Naive thymus-derived CD8-positive, alpha-beta T cell (primary cell): ENCODE data around the gene ZBTB9. TPM values are rescaled to one million over a fixed set of nuclear protein-coding genes. Genes with fewer than 3 reads are reported as not detected.
A peak's percentile ranks its signal among the peaks of the same experiment; 100 is the strongest.
"Not testable (repeated sequence)": the region's sequence is repeated elsewhere in the genome, so short reads cannot be mapped to it uniquely, and the experiment has no call there.

Experiments used
- ATAC-seq, 2 donors: fragments of 150-1000 bp; cut with Tn5 transposase in 1 of 2; sonication (Bioruptor Pico), chemical (Tn5 transposase) in 1 of 2; 1 replicate in 1 of 2; 2 replicates in 1 of 2; pipeline ENCODE4 v1.10.0; 2021; ENCODE audit warnings: mild to moderate bottlenecking in 2 of 2, moderate library complexity in 2 of 2
- POLR2A ChIA-PET: fragments of 350-600 bp; sonication (Branson Sonifier 250); formaldehyde crosslinking; loops from one replicate; lab custom pipeline; 2021; ENCODE audit warnings: antibody characterized with exemption; lab: Charles Lee
- DNase-seq, 10 donors: peaks; one replicate each; pipeline versions ENCODE4 v3.0.0 to v3.0.0-alpha.2; 2020 to 2022
- H3K27ac Mint-ChIP-seq, 10 donors: one replicate each; pipeline ENCODE4 v1.8.0; 2020 to 2022; ENCODE audit warnings: mild to moderate bottlenecking in 10 of 10, mixed read lengths in 10 of 10, moderate library complexity in 4 of 10, inconsistent platforms in 1 of 10
- H3K27me3 Mint-ChIP-seq, 5 donors: one replicate each; pipeline ENCODE4 v1.8.0; 2021 to 2022; ENCODE audit warnings: mixed read lengths in 5 of 5
- H3K36me3 Mint-ChIP-seq, 3 donors: one replicate each; pipeline ENCODE4 v1.8.0; 2020 to 2022; ENCODE audit warnings: mixed read lengths in 3 of 3, mild to moderate bottlenecking in 2 of 3, inconsistent platforms in 1 of 3
- H3K4me1 Mint-ChIP-seq, 4 donors: one replicate each; pipeline ENCODE4 v1.8.0; 2021 to 2022; ENCODE audit warnings: mixed read lengths in 4 of 4
- H3K4me3 Mint-ChIP-seq, 10 donors: one replicate each; pipeline ENCODE4 v1.8.0; 2020 to 2022; ENCODE audit warnings: mild to moderate bottlenecking in 10 of 10, mixed read lengths in 10 of 10, moderate library complexity in 6 of 10, inconsistent platforms in 1 of 10
- H3K9me3 Mint-ChIP-seq, 9 donors: one replicate each; pipeline ENCODE4 v1.8.0; 2020 to 2022; ENCODE audit warnings: mixed read lengths in 9 of 9, mild to moderate bottlenecking in 3 of 9, inconsistent platforms in 1 of 9, moderate library complexity in 1 of 9
- polyA plus RNA-seq, 3 donors: library from polyadenylated mRNA; unstranded; fragments of 300-500 nt; fragmentation: Illumina TruSeq; gene quantifications; one replicate each; pipeline ENCODE4 v1.2.3, GENCODE V29; 2021
- total RNA-seq, 8 experiments: library from RNA in 2 of 8; stranded (reverse) in 2 of 8; gene quantifications; one replicate each; pipeline ENCODE4 v1.2.3 and lab custom pipeline; 2021 to 2026

ZBTB9 gene
- total and polyA plus RNA-seq, 5 experiments from 2014 or later, result 3.7 to 11.9 (median 10.4) TPM

GRCh38 chr6:33484673-33485262 is 30.4 kb downstream of the ZBTB9 start:
- H3K4me1 Mint-ChIP-seq, H3K36me3 Mint-ChIP-seq, POLR2A ChIA-PET, H3K27ac Mint-ChIP-seq, DNase-seq, ATAC-seq, H3K27me3 Mint-ChIP-seq, H3K4me3 Mint-ChIP-seq, H3K9me3 Mint-ChIP-seq: not testable (repeated sequence)

GRCh38 chr6:33485680-33486079 is 31.3 kb downstream of the ZBTB9 start:
- H3K4me1 Mint-ChIP-seq, H3K36me3 Mint-ChIP-seq, DNase-seq, H3K9me3 Mint-ChIP-seq, H3K4me3 Mint-ChIP-seq, POLR2A ChIA-PET, H3K27me3 Mint-ChIP-seq, H3K27ac Mint-ChIP-seq, ATAC-seq: not testable (repeated sequence)

GRCh38 chr6:33488339-33488738 is 34.0 kb downstream of the ZBTB9 start:
- Mint-ChIP-seq H3K27me3 (peaks cover 0 to 6% (median 0%) of the 10 kb centered on the region in 5 donors), H3K36me3 (no peaks in the 10 kb centered on the region), H3K27ac (no peak overlapping the region), H3K9me3 (peaks cover 0 to 3% (median 0%) of the 10 kb centered on the region in 9 donors), H3K4me3 (no peak overlapping the region), H3K4me1 (peaks cover 0 to 1% (median 0%) of the 10 kb centered on the region in 4 donors)
- ATAC-seq (no peak), DNase-seq (no peak)
- POLR2A ChIA-PET, result interaction anchor here (0.6 kb wide), 1 partner anchor 14 kb away, joined by 4 read pairs; no protein-coding TSS in a partner anchor

GRCh38 chr6:33490198-33490597 is 35.8 kb downstream of the ZBTB9 start:
- Mint-ChIP-seq H3K4me1 (peaks cover 0 to 1% (median 0%) of the 10 kb centered on the region in 4 donors), H3K27ac (peak overlapping the region in 1 of 10 donors; percentile 13), H3K4me3 (no peak overlapping the region), H3K27me3 (peaks cover 0 to 6% (median 0%) of the 10 kb centered on the region in 5 donors), H3K36me3 (no peaks in the 10 kb centered on the region), H3K9me3 (peaks cover 0 to 3% (median 0%) of the 10 kb centered on the region in 9 donors)
- POLR2A ChIA-PET, result no interaction called here
- ATAC-seq (no peak), DNase-seq (no peak)

GRCh38 chr6:33490621-33491020 is 36.2 kb downstream of the ZBTB9 start:
- H3K9me3 Mint-ChIP-seq, result peaks cover 0 to 3% (median 0%) of the 10 kb centered on the region in 9 donors
- H3K36me3 Mint-ChIP-seq, result no peaks in the 10 kb centered on the region
- peaks cover 0 to 1% (median 0%) of the 10 kb centered on the region in 4 donors for H3K4me1 Mint-ChIP-seq
- POLR2A ChIA-PET, result no interaction called here
- H3K27me3 Mint-ChIP-seq, result peaks cover 0 to 6% (median 0%) of the 10 kb centered on the region in 5 donors
- ATAC-seq (no peak), DNase-seq (no peak)
- no peak overlapping the region for H3K4me3 Mint-ChIP-seq
- H3K27ac Mint-ChIP-seq, result no peak overlapping the region

- H3K9me3 Mint-ChIP-seq, result no peaks in the 10 kb centered on the region
- ATAC-seq (no peak), DNase-seq (peak in 1 of 10 donors; percentile 9)
- H3K27ac Mint-ChIP-seq, result peak overlapping the region in 1 of 10 donors; percentile 27
- H3K4me3 Mint-ChIP-seq, result no peak overlapping the region
- POLR2A ChIA-PET, result no interaction called here
- H3K36me3 Mint-ChIP-seq, result no peaks in the 10 kb centered on the region
- H3K27me3 Mint-ChIP-seq, result peaks cover 0 to 3% (median 0%) of the 10 kb centered on the region in 5 donors
- peaks cover 0 to 1% (median 0%) of the 10 kb centered on the region in 4 donors for H3K4me1 Mint-ChIP-seq
These were observed 37.7 kb downstream of the ZBTB9 start for GRCh38 chr6:33492093-33492492.

- no peaks in the 10 kb centered on the region for H3K36me3 Mint-ChIP-seq
- no peaks in the 10 kb centered on the region for H3K9me3 Mint-ChIP-seq
- POLR2A ChIA-PET, result no interaction called here
- no peak overlapping the region for H3K4me3 Mint-ChIP-seq
- peak overlapping the region in 1 of 10 donors; percentile 76 for H3K27ac Mint-ChIP-seq
- DNase-seq (no peak), ATAC-seq (no peak)
- H3K27me3 Mint-ChIP-seq, result no peaks in the 10 kb centered on the region
- peaks cover 0 to under 1% (median 0%) of the 10 kb centered on the region in 4 donors for H3K4me1 Mint-ChIP-seq
These were observed 42.8 kb downstream of the ZBTB9 start for GRCh38 chr6:33497157-33497556.

- POLR2A ChIA-PET, result no interaction called here
- peaks cover 0 to 2% (median 0%) of the 10 kb centered on the region in 9 donors for H3K9me3 Mint-ChIP-seq
These were observed 48.1 kb downstream of the ZBTB9 start for GRCh38 chr6:33502486-33502885.

GRCh38 chr6:33504486-33504885 is 50.1 kb downstream of the ZBTB9 start:
- no peak for ATAC-seq
- H3K27ac Mint-ChIP-seq, result no peak overlapping the region

More at GRCh38 chr6:33502486-33502885, 48.1 kb downstream of the ZBTB9 start:
- Mint-ChIP-seq H3K4me1 (no peaks in the 10 kb centered on the region), H3K27me3 (peaks cover 0 to 2% (median 0%) of the 10 kb centered on the region in 5 donors), H3K27ac (no peak overlapping the region), H3K36me3 (no peaks in the 10 kb centered on the region), H3K4me3 (no peak overlapping the region)
- ATAC-seq, result no peak
- DNase-seq, result no peak

GRCh38 chr6:33505548-33506370 is 51.4 kb downstream of the ZBTB9 start:
- POLR2A ChIA-PET, result no interaction called here
- H3K9me3 Mint-ChIP-seq, result peaks cover 0 to 2% (median 0%) of the 10 kb centered on the region in 9 donors
- H3K27ac Mint-ChIP-seq, result no peak overlapping the region
- no peaks in the 10 kb centered on the region for H3K36me3 Mint-ChIP-seq
- H3K4me1 Mint-ChIP-seq, result peaks cover 0 to 10% (median 0%) of the 10 kb centered on the region in 4 donors
- no peak overlapping the region for H3K4me3 Mint-ChIP-seq
- DNase-seq (no peak), ATAC-seq (no peak)
- peaks cover 4 to 11% (median 10%) of the 10 kb centered on the region in 5 donors for H3K27me3 Mint-ChIP-seq

More at GRCh38 chr6:33504486-33504885, 50.1 kb downstream of the ZBTB9 start:
- POLR2A ChIA-PET, result interaction anchor here (0.6 to 1.7 kb wide), 2 partner anchors 29 to 176 kb away, joined by 3 to 5 read pairs; no protein-coding TSS in a partner anchor
- Mint-ChIP-seq H3K4me1 (peaks cover 0 to 8% (median 0%) of the 10 kb centered on the region in 4 donors), H3K9me3 (peaks cover 0 to 2% (median 0%) of the 10 kb centered on the region in 9 donors), H3K27me3 (peaks cover 1 to 8% (median 7%) of the 10 kb centered on the region in 5 donors), H3K36me3 (no peaks in the 10 kb centered on the region), H3K4me3 (no peak overlapping the region)
- DNase-seq, result no peak
